Measurements from ENCODE around the gene NT5C1A.

NT5C1A gene

DNA sequence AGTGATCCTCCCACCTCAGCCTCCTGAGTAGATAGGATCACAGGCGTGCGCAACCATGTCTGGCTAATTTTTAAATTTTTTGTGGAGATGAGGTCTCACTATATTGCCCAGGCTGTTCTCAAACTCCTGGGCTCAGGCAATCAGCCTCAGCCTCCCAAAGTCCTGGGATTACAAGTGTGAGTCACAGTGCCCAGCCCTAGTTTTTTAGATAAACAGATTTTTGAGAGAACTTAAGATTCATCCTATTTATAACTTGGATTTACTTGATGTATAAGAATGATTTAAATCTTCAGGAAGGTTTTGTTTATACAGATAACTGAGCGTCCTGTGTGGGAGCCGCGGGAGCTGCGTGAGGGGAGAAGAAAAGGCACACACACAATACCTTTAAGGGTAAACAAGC is 58.7 kb downstream of the NT5C1A start:
- DNase-seq (ENCODE audit: low read depth in 2 of 2, low spot score in 1 of 2): no peak

DNA sequence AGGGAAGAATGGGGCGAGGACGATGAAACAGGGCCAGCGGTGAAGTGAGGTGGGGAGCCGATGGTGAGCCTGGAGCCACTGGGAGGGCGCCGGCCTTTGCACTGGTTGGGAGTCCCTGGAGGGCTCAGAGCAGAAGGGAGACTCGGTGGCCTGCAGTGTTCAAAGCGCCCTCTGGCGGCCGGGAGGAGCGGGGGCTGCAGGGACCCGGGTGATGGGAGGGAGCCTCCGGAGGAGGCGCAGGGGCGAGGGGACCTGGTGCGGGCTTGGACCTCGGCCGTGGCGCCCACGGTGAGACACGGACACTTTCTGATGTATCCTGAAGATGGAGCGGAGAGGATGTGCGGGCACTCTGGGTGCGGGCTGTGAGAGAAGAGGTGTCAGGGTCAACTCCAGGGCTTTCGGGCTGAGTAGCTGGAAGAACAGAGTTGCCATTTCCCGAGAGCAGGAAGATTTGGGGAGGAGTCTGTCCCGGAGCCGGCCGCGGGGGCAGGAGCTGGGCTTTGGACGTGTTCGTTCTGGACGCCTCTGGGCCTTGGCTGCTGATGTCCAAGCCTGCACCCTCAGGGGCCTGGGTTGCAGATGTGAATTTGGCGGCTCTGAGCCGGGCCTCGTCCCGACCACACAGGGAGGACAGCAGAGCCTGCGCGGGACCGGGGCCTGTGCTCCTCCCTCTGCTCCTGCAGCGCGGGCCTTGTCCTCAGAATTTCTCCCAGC is 62.1 kb downstream of the NT5C1A start:
- DNase-seq (ENCODE audit: low read depth in 2 of 2, low spot score in 1 of 2): peak; percentile 59 to 60

All from stimulated activated CD8-positive, alpha-beta memory T cell treated with anti-CD3 and anti-CD28 coated beads, Interleukin-4, amount 100 ng/mL, for 1 hour (primary cell).